AG10803 (cell line): Measurements from ENCODE around the gene GCK.
"Not testable (repeated sequence)": the region's sequence is repeated elsewhere in the genome, so short reads cannot be mapped to it uniquely, and the experiment has no call there.

Experiments used
- DNase-seq: peaks from one replicate; pipeline ENCODE4 v3.0.0; 2010; ENCODE audit warnings: low read depth
- H3K4me3 ChIP-seq: 2 replicates; pipeline ENCODE4 v1.5.1; 2011; ENCODE audit warnings: mild to moderate bottlenecking, low read length, control low read depth
- CTCF ChIP-seq: conservative IDR thresholded peaks from 2 replicates; pipeline ENCODE4 v1.5.1; 2011; ENCODE audit warnings: mild to moderate bottlenecking, low read length, control low read depth, inconsistent platforms

The GCK gene

GRCh38 chr7:44182827-44183226 is 6.4 kb downstream of the GCK start:
- TF ChIP-seq CTCF, result no peak
- no peak for DNase-seq
- H3K4me3 ChIP-seq, result no peak overlapping the region

DNA sequence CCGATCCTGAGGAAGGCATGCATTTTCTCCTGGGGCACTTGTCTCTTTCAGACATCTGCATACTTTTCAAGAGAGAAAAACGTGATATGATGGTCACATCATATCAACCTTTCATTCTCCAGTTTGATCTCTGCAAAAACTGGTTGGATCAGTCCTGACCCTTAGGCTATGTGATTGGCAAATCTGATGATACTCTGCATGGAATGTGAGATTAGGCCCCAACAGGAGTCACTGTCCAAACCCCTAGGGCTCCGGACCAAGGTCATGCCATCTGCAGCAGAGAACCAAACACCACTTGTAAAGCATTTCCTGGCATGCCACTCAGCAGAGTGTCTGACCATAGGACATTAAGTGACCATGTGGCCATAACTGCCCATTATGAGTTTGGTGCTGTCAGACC is 8.6 kb downstream of the GCK start:
- TF ChIP-seq CTCF, result no peak
- DNase-seq, result no peak
- H3K4me3 ChIP-seq, result no peak overlapping the region

DNA sequence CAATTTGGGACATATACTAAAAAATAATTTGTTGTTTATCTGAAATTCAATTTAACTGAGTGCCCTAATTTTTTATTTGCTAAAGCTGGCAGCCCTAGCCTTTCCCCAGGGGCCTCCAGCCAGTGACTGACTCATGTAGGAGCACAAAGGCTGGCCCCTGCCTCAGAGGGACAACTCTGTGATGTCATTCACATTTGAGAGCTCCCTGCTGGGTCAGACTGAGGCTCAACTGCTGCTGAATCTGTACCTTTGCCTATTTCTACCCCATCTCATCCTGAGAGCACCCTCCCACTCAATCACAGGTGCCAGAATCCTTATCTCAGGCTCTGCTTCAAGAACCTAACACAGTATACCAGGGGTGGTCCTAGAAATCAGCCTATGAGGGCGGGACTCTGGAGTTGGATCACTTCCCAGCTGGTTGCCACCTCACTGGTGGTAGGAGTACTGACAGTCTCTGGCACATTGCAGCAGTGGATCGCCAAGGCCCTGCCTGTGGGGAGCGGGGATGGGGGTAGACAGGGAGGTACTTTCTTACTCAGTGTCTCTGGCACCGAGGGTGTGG is 11.6 kb downstream of the GCK start:
- TF ChIP-seq CTCF, result no peak
- DNase-seq, result no peak
- no peak overlapping the region for H3K4me3 ChIP-seq

DNA sequence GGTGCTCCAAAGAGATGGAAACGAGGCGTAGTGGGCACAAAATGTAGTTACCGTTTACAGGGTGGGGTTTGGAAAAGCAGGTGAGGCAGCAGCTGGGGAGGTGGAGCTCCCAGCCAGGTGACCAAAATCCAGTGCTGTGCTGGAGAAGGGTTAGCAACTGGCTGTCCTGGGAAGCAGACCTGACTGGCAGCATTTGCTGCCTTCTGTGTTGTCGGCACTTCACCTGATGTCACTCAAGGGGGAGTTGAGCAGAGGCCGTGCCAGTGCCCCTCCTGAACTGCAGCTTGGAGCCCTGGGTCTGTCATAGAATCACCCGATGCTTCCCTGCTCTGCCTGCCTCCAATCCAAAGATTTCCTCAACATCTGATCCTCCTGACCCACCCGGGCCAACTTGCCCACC is 12.8 kb downstream of the GCK start:
- TF ChIP-seq CTCF, result no peak
- no peak overlapping the region for H3K4me3 ChIP-seq
- no peak for DNase-seq

GRCh38 chr7:44175730-44176129 is 13.5 kb downstream of the GCK start:
- TF ChIP-seq CTCF, result no peak

GRCh38 chr7:44174694-44174948 is 14.6 kb downstream of the GCK start:
- DNase-seq, H3K4me3 ChIP-seq: not testable (repeated sequence)

More at GRCh38 chr7:44175730-44176129, 13.5 kb downstream of the GCK start:
- no peak for DNase-seq
- no peak overlapping the region for H3K4me3 ChIP-seq

- no peak overlapping the region for H3K4me3 ChIP-seq
- no peak for TF ChIP-seq CTCF
- DNase-seq, result no peak
Measured at GRCh38 chr7:44173911-44174693, 15.1 kb downstream of the GCK start.
